CD4-positive, alpha-beta T cell (primary cell): ENCODE data around the gene ARSK. TPM values are rescaled to one million over a fixed set of nuclear protein-coding genes. Genes with fewer than 3 reads are reported as not detected.

Experiments used
- ATAC-seq: fragments of 200-7000 bp; cut with Tn5 transposase; one replicate; pipeline ENCODE4 v1.10.0; 2022; ENCODE audit warnings: mild to moderate bottlenecking; ENCODE audit not compliant: poor library complexity
- CTCF ChIA-PET: fragments of 350-600 bp; sonication (Branson Sonifier 250); formaldehyde crosslinking; loops from one replicate; lab custom pipeline; 2021; ENCODE audit warnings: antibody characterized with exemption, inconsistent platforms; lab: Charles Lee
- POLR2A ChIA-PET: fragments of 350-600 bp; sonication (Branson Sonifier 250); formaldehyde crosslinking; loops from one replicate; lab custom pipeline; 2021; ENCODE audit warnings: antibody characterized with exemption, inconsistent platforms; lab: Charles Lee
- DNase-seq, 14 experiments: peaks; one replicate each; pipeline ENCODE4 v3.0.0-alpha.2; 2013 to 2020; ENCODE audit warnings: mixed read lengths in 2 of 14
- H3K27ac ChIP-seq, 2 donors: one replicate each; pipeline versions ENCODE4 v1.5.1 to v1.7.0; 2013; ENCODE audit warnings: low read length in 2 of 2, low read depth in 1 of 2, mild to moderate bottlenecking in 1 of 2
- H3K27me3 ChIP-seq, 2 experiments: 1 replicate in 1 of 2; 2 replicates in 1 of 2; pipeline versions ENCODE4 v1.6.1 to v1.7.0; 2013; ENCODE audit warnings: low read length in 2 of 2, control low read depth in 1 of 2, mild to moderate bottlenecking in 1 of 2, moderate library complexity in 1 of 2; ENCODE audit not compliant: insufficient read depth in 2 of 2, control insufficient read depth in 1 of 2
- H3K36me3 ChIP-seq: one replicate; pipeline ENCODE4 v1.6.1; 2013; ENCODE audit warnings: low read length, control low read depth; ENCODE audit not compliant: insufficient read depth
- H3K4me1 ChIP-seq: one replicate; pipeline ENCODE4 v1.6.1; 2013; ENCODE audit warnings: low read length, control low read depth; ENCODE audit not compliant: insufficient read depth
- H3K4me3 ChIP-seq: one replicate; pipeline ENCODE4 v1.5.1; 2013; ENCODE audit warnings: mild to moderate bottlenecking, low read length, moderate library complexity
- H3K9me3 ChIP-seq, 2 experiments: 1 replicate in 1 of 2; 2 replicates in 1 of 2; pipeline versions ENCODE4 v1.6.1 to v1.7.0; 2013; ENCODE audit warnings: low read length in 2 of 2, mild to moderate bottlenecking in 2 of 2, control low read depth in 1 of 2, moderate library complexity in 1 of 2; ENCODE audit not compliant: control insufficient read depth in 1 of 2, insufficient read depth in 1 of 2
- H3K27ac Mint-ChIP-seq: one replicate; pipeline ENCODE4 v1.8.0; 2020; ENCODE audit warnings: mixed read lengths
- H3K27me3 Mint-ChIP-seq: one replicate; pipeline ENCODE4 v1.8.0; 2021; ENCODE audit warnings: mixed read lengths
- H3K36me3 Mint-ChIP-seq: one replicate; pipeline ENCODE4 v1.8.0; 2021; ENCODE audit warnings: low read depth, mixed read lengths
- H3K4me1 Mint-ChIP-seq: one replicate; pipeline ENCODE4 v1.8.0; 2021; ENCODE audit warnings: low read depth, mixed read lengths
- H3K4me3 Mint-ChIP-seq: one replicate; pipeline ENCODE4 v1.8.0; 2020; ENCODE audit warnings: mild to moderate bottlenecking, mixed read lengths
- H3K9me3 Mint-ChIP-seq: one replicate; pipeline ENCODE4 v1.8.0; 2020; ENCODE audit warnings: mixed read lengths
- CTCF ChIP-seq: fragments of 200-600 bp; IDR thresholded peaks from one replicate; pipeline ENCODE4 v1.8.0; 2022; ENCODE audit warnings: antibody characterized with exemption, mild to moderate bottlenecking
- intact Hi-C, 2 experiments: fragments of 100-400 bp; cut with DNase I in 1 of 2; cut with micrococcal nuclease in 1 of 2; formaldehyde crosslinking; loops; one replicate each; pipeline versions ENCODE4 v1.15.1 to v1.9.0; 2023 to 2025; cut with DNase I, micrococcal nuclease
- total RNA-seq, 174 experiments: library from RNA in 2 of 174; stranded (reverse) in 2 of 174; gene quantifications; one replicate each; pipeline ENCODE4 v1.2.3 and lab custom pipeline; 2021 to 2026

Gene ARSK
- total RNA-seq, 2 experiments from 2014 or later = 2.2 to 2.7 TPM

GRCh38 chr5:95583992-95584391, 29.1 kb downstream of the ARSK start:
- H3K9me3 ChIP-seq = no peaks in the 10 kb centered on the region
- no peaks in the 10 kb centered on the region for H3K4me1 ChIP-seq
- CTCF ChIA-PET = no interaction called here
- no peak overlapping the region for H3K4me3 ChIP-seq
- POLR2A ChIA-PET = no interaction called here
- ATAC-seq (no peak), DNase-seq (no peak)
- Mint-ChIP-seq H3K27me3 (no peaks in the 10 kb centered on the region), H3K27ac (no peak overlapping the region), H3K4me3 (no peak overlapping the region), H3K4me1 (no peaks in the 10 kb centered on the region), H3K9me3 (no peaks in the 10 kb centered on the region), H3K36me3 (peaks cover 39% of the 10 kb centered on the region)
- H3K27me3 ChIP-seq = no peaks in the 10 kb centered on the region
- H3K36me3 ChIP-seq = no peaks in the 10 kb centered on the region
- intact Hi-C loops = no loop called here
- H3K27ac ChIP-seq = no peak overlapping the region
- no peak for TF ChIP-seq CTCF

GRCh38 chr5:95590880-95591279, 36.0 kb downstream of the ARSK start:
- DNase-seq (no peak), ATAC-seq (no peak)
- H3K27me3 ChIP-seq = no peaks in the 10 kb centered on the region
- Mint-ChIP-seq H3K36me3 (peaks cover 24% of the 10 kb centered on the region), H3K9me3 (no peaks in the 10 kb centered on the region), H3K4me1 (peaks cover 24% of the 10 kb centered on the region), H3K27ac (peak overlapping the region; percentile 6), H3K27me3 (no peaks in the 10 kb centered on the region), H3K4me3 (no peak overlapping the region)
- CTCF ChIA-PET = no interaction called here
- H3K4me1 ChIP-seq = no peaks in the 10 kb centered on the region
- no peak overlapping the region for H3K27ac ChIP-seq
- no peaks in the 10 kb centered on the region for H3K36me3 ChIP-seq
- POLR2A ChIA-PET = no interaction called here
- no peak for TF ChIP-seq CTCF
- no peak overlapping the region for H3K4me3 ChIP-seq
- intact Hi-C loops = no loop called here
- no peaks in the 10 kb centered on the region for H3K9me3 ChIP-seq

GRCh38 chr5:95591490-95591901, 36.6 kb downstream of the ARSK start:
- H3K36me3 ChIP-seq = no peaks in the 10 kb centered on the region
- no peak overlapping the region for H3K4me3 ChIP-seq
- no peak overlapping the region for H3K4me3 Mint-ChIP-seq
- H3K27ac ChIP-seq = no peak overlapping the region
- H3K36me3 Mint-ChIP-seq = peaks cover 21% of the 10 kb centered on the region
- H3K9me3 ChIP-seq = no peaks in the 10 kb centered on the region
- CTCF ChIA-PET = no interaction called here
- H3K9me3 Mint-ChIP-seq = no peaks in the 10 kb centered on the region
- no peak for TF ChIP-seq CTCF
- POLR2A ChIA-PET = no interaction called here
- ATAC-seq = no peak
- H3K4me1 Mint-ChIP-seq = peaks cover 24% of the 10 kb centered on the region
- H3K4me1 ChIP-seq = no peaks in the 10 kb centered on the region
- no peak for DNase-seq
- H3K27ac Mint-ChIP-seq = peak overlapping the region; percentile 4
- no peaks in the 10 kb centered on the region for H3K27me3 Mint-ChIP-seq
- intact Hi-C loops = no loop called here
- H3K27me3 ChIP-seq = no peaks in the 10 kb centered on the region
